ENCODE data around the gene DBT.

DNA sequence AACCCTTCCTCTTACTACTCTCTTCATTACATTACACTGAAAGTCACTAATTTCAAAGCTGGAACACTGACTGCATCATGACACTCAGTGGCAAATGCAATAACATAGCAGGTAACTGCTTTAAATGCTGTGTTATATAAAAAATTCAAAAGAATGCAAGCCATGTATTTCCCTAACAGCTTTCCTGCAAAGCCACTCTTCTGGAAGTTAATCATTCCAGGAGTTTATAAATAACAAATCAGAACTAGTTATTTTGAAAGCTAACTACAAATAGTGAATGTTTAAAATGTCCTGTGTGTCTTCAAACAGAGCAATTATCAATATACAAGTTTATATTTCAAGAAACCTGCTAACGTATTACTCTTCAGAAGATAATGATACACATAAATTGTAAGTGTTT lies 34.5 kb downstream of the DBT start:
- TF ChIP-seq, protein P1, sequence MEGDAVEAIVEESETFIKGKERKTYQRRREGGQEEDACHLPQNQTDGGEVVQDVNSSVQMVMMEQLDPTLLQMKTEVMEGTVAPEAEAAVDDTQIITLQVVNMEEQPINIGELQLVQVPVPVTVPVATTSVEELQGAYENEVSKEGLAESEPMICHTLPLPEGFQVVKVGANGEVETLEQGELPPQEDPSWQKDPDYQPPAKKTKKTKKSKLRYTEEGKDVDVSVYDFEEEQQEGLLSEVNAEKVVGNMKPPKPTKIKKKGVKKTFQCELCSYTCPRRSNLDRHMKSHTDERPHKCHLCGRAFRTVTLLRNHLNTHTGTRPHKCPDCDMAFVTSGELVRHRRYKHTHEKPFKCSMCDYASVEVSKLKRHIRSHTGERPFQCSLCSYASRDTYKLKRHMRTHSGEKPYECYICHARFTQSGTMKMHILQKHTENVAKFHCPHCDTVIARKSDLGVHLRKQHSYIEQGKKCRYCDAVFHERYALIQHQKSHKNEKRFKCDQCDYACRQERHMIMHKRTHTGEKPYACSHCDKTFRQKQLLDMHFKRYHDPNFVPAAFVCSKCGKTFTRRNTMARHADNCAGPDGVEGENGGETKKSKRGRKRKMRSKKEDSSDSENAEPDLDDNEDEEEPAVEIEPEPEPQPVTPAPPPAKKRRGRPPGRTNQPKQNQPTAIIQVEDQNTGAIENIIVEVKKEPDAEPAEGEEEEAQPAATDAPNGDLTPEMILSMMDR (IDR thresholded peaks at IDR 0.05), result no peak
- TF ChIP-seq POLR2A (IDR thresholded peaks at IDR 0.05; ENCODE audit: low read depth) (no peak), POLR2AphosphoS5 (IDR thresholded peaks at IDR 0.05) (no peak), EP300 (IDR thresholded peaks at IDR 0.05) (no peak)
